HEK293 (cell line): ENCODE measurements around the gene DGCR6L.
A peak's percentile ranks its signal among the peaks of the same experiment; 100 is the strongest.
"Not testable (repeated sequence)": the region's sequence is repeated elsewhere in the genome, so short reads cannot be mapped to it uniquely, and the experiment has no call there.

Experiments
- CTCF ChIA-PET: fragments of 350-600 bp; formaldehyde crosslinking; extraction: SDS; loops from one replicate; lab custom pipeline; 2021; ENCODE audit warnings: antibody characterized with exemption; lab: Yijun Ruan, JAX
- POLR2A ChIA-PET: fragments of 300-600 bp; formaldehyde crosslinking; extraction: SDS; loops from one replicate; lab custom pipeline; 2020; ENCODE audit warnings: antibody characterized with exemption, inconsistent platforms; lab: Yijun Ruan, JAX
- H3K27ac ChIP-seq: fragments of 200-500 bp; sonication (Bioruptor generic); 2 replicates; pipeline ENCODE4 v1.5.1; 2014; ENCODE audit warnings: low read depth, low read length, control low read depth, inconsistent platforms; ENCODE audit errors: extremely low read depth
- H3K36me3 ChIP-seq, 2 experiments: fragments of 200-500 bp in 1 of 2; sonication (Bioruptor generic) in 1 of 2; 1 replicate in 1 of 2; 2 replicates in 1 of 2; pipeline ENCODE4 v1.5.1; 2014 to 2017; ENCODE audit warnings: inconsistent platforms in 2 of 2, low read length in 2 of 2; ENCODE audit not compliant: control insufficient read depth in 2 of 2, insufficient read depth in 1 of 2
- H3K4me1 ChIP-seq: fragments of 200-500 bp; sonication (Bioruptor generic); 2 replicates; pipeline ENCODE4 v1.5.1; 2014; ENCODE audit warnings: mild to moderate bottlenecking, low read length, inconsistent platforms; ENCODE audit not compliant: control insufficient read depth, insufficient read depth
- H3K4me3 ChIP-seq: 2 replicates; pipeline ENCODE4 v1.5.1; 2011; ENCODE audit warnings: low read depth, mild to moderate bottlenecking, control low read depth, low read length, moderate library complexity
- H3K9me3 ChIP-seq: fragments of 200-500 bp; sonication (Bioruptor generic); 2 replicates; pipeline ENCODE4 v1.5.1; 2014; ENCODE audit warnings: low read depth, low read length, inconsistent platforms; ENCODE audit not compliant: control insufficient read depth, insufficient read depth
- KLF1 ChIP-seq: fragments of 450-650 bp; formaldehyde crosslinking; IDR thresholded peaks from 2 replicates; pipeline ENCODE4 v1.5.1; 2016; ENCODE audit warnings: missing biosample characterization, missing genetic modification characterization
- KLF8 ChIP-seq: fragments of 450-650 bp; formaldehyde crosslinking; IDR thresholded peaks from 2 replicates; pipeline ENCODE4 v1.5.1; 2016; ENCODE audit warnings: missing biosample characterization, missing genetic modification characterization
- ZFHX2 ChIP-seq: fragments of 450-650 bp; formaldehyde crosslinking; conservative IDR thresholded peaks from 2 replicates; pipeline ENCODE4 v1.5.1; 2016; ENCODE audit warnings: missing biosample characterization, missing genetic modification characterization
- ZNF629 ChIP-seq: fragments of 450-650 bp; formaldehyde crosslinking; IDR thresholded peaks from 2 replicates; pipeline ENCODE4 v1.5.1; 2017; ENCODE audit warnings: missing biosample characterization, missing genetic modification characterization
- TF ChIP-seq, protein P1 (sequence below): fragments of 450-650 bp; formaldehyde crosslinking; IDR thresholded peaks from 2 replicates; pipeline ENCODE4 v1.5.1; 2016; ENCODE audit warnings: missing biosample characterization, missing genetic modification characterization, low read depth

The DGCR6L gene

DNA sequence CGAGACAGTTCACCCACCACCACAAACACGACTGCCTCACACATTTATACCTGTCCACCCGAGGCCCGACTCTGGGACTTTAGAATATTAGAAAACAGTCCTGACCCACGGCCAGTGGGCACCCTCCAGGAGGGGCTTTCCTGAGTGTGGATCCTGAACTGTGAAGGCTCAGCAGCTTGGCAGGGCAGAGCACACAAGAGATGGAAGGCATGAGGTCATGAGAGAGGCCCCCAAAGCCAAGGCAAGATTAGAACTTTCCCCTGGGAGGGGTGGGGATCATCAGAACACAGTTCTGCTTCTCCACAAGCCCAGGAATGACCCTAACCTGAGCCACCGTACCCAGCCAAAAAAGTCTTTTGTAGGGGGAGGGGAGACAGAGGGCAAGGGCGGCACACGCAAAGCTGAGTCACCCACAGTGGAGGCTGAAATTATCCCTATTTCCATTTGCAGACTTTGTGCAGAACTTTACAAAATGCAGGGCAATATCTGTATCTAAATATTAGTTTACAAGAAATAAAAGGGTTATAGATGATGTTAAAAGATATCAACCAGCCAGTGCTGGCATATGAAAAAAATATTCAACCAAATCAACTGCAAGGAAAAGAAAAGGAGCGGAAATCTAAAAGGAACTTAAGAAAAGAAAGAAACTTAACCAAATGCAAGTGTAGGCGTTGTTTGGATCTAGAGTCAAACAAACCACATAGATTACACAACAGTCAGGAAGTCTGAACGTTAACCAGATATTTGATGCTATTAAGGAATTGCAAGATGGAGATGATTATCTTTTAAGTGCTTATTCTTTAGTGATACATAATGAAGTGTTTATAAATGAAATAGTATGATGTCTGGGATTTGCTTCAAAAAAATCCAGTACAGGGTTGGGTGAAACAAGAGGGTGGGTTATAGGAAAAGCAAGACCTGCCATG is 44.7 kb upstream of the DGCR6L start:
- POLR2A ChIA-PET: not testable (repeated sequence)

DNA sequence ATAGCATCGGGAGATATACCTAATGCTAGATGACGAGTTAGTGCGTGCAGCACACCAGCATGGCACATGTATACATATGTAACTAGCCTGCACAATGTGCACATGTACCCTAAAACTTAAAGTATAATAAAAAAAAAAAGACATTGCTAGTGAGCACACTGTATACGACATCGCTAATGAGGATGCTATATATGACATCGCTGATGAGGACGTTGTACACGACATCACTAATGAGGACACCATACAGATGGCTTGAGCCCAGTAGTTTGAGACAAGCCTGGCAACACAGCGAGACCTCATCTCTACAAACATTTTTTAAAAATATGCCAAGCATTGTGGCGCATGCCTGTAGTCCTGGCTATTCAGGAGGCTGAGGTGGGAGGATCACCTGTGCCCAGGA is 42.5 kb upstream of the DGCR6L start:
- TF ChIP-seq ZNF629: peak; percentile 53
- TF ChIP-seq, protein P1, sequence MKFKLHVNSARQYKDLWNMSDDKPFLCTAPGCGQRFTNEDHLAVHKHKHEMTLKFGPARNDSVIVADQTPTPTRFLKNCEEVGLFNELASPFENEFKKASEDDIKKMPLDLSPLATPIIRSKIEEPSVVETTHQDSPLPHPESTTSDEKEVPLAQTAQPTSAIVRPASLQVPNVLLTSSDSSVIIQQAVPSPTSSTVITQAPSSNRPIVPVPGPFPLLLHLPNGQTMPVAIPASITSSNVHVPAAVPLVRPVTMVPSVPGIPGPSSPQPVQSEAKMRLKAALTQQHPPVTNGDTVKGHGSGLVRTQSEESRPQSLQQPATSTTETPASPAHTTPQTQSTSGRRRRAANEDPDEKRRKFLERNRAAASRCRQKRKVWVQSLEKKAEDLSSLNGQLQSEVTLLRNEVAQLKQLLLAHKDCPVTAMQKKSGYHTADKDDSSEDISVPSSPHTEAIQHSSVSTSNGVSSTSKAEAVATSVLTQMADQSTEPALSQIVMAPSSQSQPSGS: peak; percentile 63
- H3K4me3 ChIP-seq, CTCF ChIA-PET, H3K27ac ChIP-seq, H3K36me3 ChIP-seq, POLR2A ChIA-PET, H3K9me3 ChIP-seq, H3K4me1 ChIP-seq: not testable (repeated sequence)

More for the DNA sequence above, 44.7 kb upstream of the DGCR6L start:
- H3K4me3 ChIP-seq, CTCF ChIA-PET, H3K4me1 ChIP-seq, H3K27ac ChIP-seq, H3K9me3 ChIP-seq, H3K36me3 ChIP-seq: not testable (repeated sequence)

DNA sequence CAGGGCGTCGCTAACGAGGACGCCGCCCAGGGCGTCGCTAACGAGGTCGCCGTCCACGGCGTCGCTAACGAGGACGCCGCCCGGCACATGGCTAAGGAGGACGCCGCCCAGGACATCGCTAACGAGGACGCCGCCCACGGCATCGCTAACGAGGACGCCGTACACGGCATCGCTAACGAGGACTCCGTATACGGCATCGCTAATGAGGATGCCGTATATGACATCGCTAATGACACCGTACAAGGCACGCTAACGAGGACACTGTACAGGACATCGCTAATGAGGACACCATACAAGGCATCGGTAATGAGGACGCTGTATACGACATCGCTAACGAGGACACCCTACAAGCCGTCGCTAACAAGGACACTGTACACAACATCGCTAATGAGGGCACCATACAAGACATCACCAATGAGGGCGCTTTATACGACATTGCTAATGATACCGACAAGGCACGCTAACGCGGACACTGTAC is 41.9 kb upstream of the DGCR6L start:
- H3K4me3 ChIP-seq, POLR2A ChIA-PET, CTCF ChIA-PET, H3K9me3 ChIP-seq, H3K36me3 ChIP-seq, H3K4me1 ChIP-seq, H3K27ac ChIP-seq: not testable (repeated sequence)

DNA sequence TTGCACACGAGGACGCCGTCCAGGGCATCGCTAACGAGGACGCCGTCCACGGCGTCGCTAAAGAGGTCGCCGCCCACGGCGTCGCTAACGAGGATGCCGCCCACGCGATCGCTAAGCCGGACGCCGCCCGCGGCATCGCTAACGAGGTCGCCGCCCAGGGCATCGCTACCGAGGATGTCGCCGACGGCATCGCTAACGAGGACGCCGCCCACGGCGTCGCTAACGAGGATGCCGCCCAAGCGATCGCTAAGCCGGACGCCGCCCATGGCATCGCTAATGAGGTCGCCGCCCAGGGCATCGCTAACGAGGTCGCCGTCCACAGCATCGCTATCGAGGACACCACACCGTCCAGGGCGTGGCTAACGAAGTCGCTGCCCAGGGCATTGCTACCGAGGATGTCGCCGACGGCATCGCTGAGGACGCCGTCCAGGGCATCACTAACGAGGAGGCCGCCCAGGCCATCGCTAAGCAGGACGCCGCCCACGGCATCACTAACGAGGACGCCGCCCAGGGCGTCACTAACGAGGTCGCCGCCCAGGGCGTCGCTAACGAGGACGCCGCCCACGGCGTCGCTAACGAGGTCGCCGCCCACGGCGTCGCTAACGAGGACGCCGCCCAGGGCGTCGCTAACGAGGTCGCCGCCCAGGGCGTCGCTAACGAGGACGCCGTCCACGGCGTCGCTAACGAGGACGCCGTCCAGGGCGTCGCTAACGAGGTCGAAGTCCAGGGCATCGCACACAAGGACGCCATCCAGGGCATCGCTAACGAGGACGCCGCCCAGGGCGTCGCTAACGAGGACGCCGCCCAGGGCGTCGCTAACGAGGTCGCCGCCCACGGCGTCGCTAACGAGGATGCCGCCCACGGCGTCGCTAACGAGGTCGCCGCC is 41.2 kb upstream of the DGCR6L start:
- peak; percentile 67; the same call in 1 of the 2 replicates for TF ChIP-seq KLF8 (tag by site-specific recombination)
- H3K36me3 ChIP-seq, POLR2A ChIA-PET, H3K4me1 ChIP-seq, H3K9me3 ChIP-seq, H3K4me3 ChIP-seq, H3K27ac ChIP-seq, CTCF ChIA-PET: not testable (repeated sequence)

DNA sequence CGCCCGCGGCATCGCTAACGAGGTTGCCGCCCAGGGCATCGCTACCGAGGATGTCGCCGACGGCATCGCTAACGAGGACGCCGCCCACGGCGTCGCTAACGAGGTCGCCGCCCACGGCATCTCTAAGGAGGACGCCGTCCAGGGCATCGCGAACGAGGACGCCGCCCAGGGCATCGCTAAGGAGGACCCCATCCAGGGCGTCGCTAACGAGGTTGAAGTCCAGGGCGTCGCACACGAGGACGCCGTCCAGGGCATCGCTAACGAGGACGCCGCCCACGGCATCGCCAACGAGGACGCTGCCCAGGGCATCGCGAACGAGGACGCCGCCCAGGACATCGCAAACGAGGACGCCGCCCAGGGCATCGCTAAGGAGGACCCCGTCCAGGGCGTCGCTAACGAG is 40.4 kb upstream of the DGCR6L start:
- H3K9me3 ChIP-seq, H3K4me3 ChIP-seq, H3K4me1 ChIP-seq, CTCF ChIA-PET, H3K36me3 ChIP-seq, POLR2A ChIA-PET, H3K27ac ChIP-seq: not testable (repeated sequence)
- TF ChIP-seq ZFHX2 (tag by site-specific recombination): 0 out of 2 replicates have a peak, but pooled peaks have one; percentile 17

DNA sequence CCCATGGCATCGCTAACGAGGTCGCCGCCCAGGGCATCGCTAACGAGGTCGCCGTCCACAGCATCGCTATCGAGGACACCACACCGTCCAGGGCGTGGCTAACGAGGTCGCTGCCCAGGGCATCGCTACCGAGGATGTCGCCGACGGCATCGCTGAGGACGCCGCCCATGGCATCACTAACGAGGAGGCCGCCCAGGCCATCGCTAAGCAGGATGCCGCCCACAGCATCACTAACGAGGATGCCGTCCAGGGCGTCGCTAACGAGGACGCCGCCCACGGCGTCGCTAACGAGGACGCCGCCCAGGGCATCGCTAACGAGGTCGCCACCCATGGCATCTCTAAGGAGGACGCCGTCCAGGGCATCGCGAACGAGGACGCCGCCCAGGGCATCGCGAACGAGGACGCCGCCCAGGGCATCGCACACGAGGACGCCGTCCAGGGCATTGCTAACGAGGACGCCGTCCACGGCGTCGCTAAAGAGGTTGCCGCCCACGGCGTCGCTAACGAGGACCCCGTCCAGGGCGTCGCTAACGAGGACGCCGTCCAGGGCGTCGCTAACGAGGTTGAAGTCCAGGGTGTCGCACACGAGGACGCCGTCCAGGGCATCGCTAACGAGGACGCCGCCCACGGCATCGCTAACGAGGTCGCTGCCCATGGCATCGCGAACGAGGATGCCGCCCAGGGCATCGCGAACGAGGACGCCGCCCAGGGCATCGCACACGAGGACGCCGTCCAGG is 38.8 kb upstream of the DGCR6L start:
- CTCF ChIA-PET, H3K4me1 ChIP-seq: not testable (repeated sequence)

DNA sequence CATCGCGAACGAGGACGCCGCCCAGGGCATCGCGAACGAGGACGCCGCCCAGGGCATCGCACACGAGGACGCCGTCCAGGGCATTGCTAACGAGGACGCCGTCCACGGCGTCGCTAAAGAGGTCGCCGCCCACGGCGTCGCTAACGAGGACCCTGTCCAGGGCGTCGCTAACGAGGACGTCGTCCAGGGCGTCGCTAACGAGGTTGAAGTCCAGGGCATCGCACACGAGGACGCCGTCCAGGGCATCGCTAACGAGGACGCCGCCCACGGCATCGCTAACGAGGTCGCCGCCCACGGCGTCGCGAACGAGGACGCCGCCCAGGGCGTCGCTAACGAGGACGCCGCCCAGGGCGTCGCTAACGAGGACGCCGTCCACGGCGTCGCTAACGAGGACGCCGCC is 38.1 kb upstream of the DGCR6L start:
- H3K4me3 ChIP-seq, H3K4me1 ChIP-seq, H3K36me3 ChIP-seq, CTCF ChIA-PET, H3K9me3 ChIP-seq, POLR2A ChIA-PET, H3K27ac ChIP-seq: not testable (repeated sequence)

More for the DNA sequence above, 38.8 kb upstream of the DGCR6L start:
- H3K36me3 ChIP-seq, POLR2A ChIA-PET, H3K4me3 ChIP-seq, H3K9me3 ChIP-seq, H3K27ac ChIP-seq: not testable (repeated sequence)
- 0 out of 2 replicates have a peak, but pooled peaks have one; percentile 7 for TF ChIP-seq KLF1

DNA sequence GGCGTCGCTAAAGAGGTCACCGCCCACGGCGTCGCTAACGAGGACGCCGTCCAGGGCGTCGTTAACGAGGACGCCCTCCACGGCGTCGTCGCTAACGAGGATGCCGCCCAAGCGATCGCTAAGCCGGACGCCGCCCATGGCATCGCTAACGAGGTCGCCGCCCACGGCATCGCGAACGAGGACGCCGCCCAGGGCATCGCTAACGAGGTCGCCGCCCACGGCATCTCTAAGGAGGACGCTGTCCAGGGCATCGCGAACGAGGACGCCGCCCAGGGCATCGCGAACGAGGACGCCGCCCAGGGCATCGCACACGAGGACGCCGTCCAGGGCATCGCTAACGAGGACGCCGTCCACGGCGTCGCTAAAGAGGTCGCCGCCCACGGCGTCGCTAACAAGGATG is 37.0 kb upstream of the DGCR6L start:
- CTCF ChIA-PET, H3K4me1 ChIP-seq, H3K36me3 ChIP-seq, H3K4me3 ChIP-seq, H3K9me3 ChIP-seq, POLR2A ChIA-PET, H3K27ac ChIP-seq: not testable (repeated sequence)
